ENCODE results near the gene DMRT1. TPM values are rescaled to one million over a fixed set of nuclear protein-coding genes. Genes with fewer than 3 reads are reported as not detected.

DMRT1 gene
- total and polyA plus RNA-seq, 9 donors = not detected

DNA sequence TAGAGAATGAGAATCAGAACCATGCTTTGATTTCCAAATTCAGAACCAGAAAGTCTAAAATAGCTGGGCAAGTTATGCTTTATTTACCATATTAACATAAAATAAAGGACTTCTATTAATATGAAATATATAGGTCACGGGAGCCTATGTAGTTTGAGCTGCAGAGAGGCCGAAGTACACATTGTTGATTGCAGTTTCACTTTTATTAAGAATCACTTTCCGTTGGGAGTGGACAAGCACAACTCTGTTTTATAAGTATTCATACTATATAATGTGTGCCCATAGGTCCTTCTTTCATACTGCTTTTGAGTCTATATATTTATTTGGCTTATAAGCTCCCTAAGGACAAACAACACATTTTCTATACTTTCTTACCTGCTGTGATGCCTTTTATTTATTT lies 76.2 kb downstream of the DMRT1 start:
- no peak for DNase-seq
- TF ChIP-seq, protein P1, sequence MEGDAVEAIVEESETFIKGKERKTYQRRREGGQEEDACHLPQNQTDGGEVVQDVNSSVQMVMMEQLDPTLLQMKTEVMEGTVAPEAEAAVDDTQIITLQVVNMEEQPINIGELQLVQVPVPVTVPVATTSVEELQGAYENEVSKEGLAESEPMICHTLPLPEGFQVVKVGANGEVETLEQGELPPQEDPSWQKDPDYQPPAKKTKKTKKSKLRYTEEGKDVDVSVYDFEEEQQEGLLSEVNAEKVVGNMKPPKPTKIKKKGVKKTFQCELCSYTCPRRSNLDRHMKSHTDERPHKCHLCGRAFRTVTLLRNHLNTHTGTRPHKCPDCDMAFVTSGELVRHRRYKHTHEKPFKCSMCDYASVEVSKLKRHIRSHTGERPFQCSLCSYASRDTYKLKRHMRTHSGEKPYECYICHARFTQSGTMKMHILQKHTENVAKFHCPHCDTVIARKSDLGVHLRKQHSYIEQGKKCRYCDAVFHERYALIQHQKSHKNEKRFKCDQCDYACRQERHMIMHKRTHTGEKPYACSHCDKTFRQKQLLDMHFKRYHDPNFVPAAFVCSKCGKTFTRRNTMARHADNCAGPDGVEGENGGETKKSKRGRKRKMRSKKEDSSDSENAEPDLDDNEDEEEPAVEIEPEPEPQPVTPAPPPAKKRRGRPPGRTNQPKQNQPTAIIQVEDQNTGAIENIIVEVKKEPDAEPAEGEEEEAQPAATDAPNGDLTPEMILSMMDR (IDR thresholded peaks at IDR 0.05) = no peak
- TF ChIP-seq EP300 (IDR thresholded peaks at IDR 0.05) (no peak), POLR2A (IDR thresholded peaks at IDR 0.05) (no peak)
- Histone ChIP-seq H3K27ac (no peak overlapping the region), H3K27me3 (no peaks in the 10 kb centered on the region), H3K36me3 (no peaks in the 10 kb centered on the region), H3K9me3 (no peaks in the 10 kb centered on the region), H3K4me1 (ENCODE audit: insufficient read depth) (no peaks in the 10 kb centered on the region), H3K4me3 (no peak overlapping the region)
- intact Hi-C loops (cut with DNase I) = no loop called here
- 69 to 80% (median 75%) methylated on average over 3 of the region's 3 CpGs for WGBS, 3 donors

DNA sequence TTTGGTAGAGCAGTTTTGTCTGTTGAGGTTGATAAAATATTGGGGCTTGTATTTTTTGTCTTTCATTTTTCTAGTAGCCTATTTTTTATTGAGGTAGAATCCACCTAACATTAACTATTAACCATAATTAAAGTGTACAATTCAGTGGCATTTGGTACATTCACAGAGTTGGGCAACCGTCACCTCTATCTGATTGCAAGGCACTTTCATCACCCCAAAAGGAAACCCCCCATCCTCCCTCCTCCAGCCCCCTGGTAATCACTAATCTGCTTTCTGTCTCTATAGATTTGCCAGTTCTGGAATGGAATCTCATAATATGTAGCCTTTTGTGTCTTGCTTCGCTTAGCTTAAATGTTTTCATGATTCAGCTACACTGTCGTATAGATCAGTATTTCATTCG lies 79.4 kb downstream of the DMRT1 start:
- WGBS, 3 donors = 60 to 75% (median 69%) methylated on average over 4 of the region's 4 CpGs
- H3K27ac ChIP-seq = no peak overlapping the region
- no peaks in the 10 kb centered on the region for H3K36me3 ChIP-seq
- intact Hi-C loops (cut with DNase I) = no loop called here
- no peak overlapping the region for H3K4me3 ChIP-seq
- TF ChIP-seq, protein P1 (IDR thresholded peaks at IDR 0.05) = no peak
- TF ChIP-seq POLR2A (IDR thresholded peaks at IDR 0.05) (no peak), EP300 (IDR thresholded peaks at IDR 0.05) (no peak)
- H3K4me1 ChIP-seq (ENCODE audit: insufficient read depth) = no peaks in the 10 kb centered on the region
- no peak for DNase-seq
- no peaks in the 10 kb centered on the region for H3K27me3 ChIP-seq
- no peaks in the 10 kb centered on the region for H3K9me3 ChIP-seq

DNA sequence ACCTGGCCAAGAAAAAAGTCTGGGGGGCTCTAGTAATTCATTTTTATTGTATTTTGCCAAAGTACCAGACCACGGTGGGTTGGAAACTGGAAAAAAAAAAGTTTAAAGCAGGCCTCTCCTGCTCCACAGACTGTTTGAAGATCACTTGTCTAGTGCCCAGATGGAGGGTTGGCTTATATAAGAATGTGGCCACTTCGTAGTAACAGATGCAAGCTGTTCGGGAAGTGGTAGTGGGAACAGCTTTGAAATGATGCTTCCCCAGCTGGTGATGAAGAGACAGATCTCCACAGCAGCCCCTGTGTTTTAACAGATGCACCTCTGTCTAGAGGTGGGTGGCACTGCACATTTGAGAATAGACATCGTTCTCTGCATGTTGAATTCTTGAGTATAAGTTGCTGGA lies 80.7 kb downstream of the DMRT1 start:
- H3K9me3 ChIP-seq = no peaks in the 10 kb centered on the region
- no peaks in the 10 kb centered on the region for H3K36me3 ChIP-seq
- H3K4me1 ChIP-seq (ENCODE audit: insufficient read depth) = no peaks in the 10 kb centered on the region
- WGBS, 3 donors = 79 to 87% (median 82%) methylated on average over 4 of the region's 4 CpGs
- intact Hi-C loops (cut with DNase I) = no loop called here
- TF ChIP-seq POLR2A (IDR thresholded peaks at IDR 0.05) (no peak), EP300 (IDR thresholded peaks at IDR 0.05) (no peak)
- TF ChIP-seq, protein P1 (IDR thresholded peaks at IDR 0.05) = no peak
- no peak overlapping the region for H3K4me3 ChIP-seq
- no peaks in the 10 kb centered on the region for H3K27me3 ChIP-seq
- DNase-seq = no peak
- no peak overlapping the region for H3K27ac ChIP-seq

DNA sequence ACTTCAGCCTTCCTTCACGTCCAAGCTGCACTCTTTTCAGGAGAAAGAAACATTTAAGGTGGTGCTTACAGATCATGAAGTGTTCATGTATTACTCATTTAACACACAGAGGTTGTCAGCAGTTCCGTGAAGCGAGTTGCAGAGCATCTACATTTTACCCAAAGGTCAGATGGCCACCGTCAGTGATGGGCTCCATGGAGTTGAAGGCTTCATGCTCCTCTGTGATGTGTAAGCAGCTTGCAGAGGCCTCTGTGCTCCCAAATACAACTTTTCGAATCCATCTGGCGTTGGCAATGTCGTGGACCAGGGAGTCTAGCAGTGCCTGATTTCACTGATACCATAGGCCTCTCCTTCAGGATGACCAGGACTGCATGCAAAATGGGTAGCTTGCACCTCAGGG lies 81.2 kb downstream of the DMRT1 start:
- H3K4me1 ChIP-seq (ENCODE audit: insufficient read depth) = no peaks in the 10 kb centered on the region
- no peak overlapping the region for H3K4me3 ChIP-seq
- DNase-seq = no peak
- no peaks in the 10 kb centered on the region for H3K9me3 ChIP-seq
- TF ChIP-seq, protein P1 (IDR thresholded peaks at IDR 0.05) = no peak
- TF ChIP-seq EP300 (IDR thresholded peaks at IDR 0.05) (no peak), POLR2A (IDR thresholded peaks at IDR 0.05) (no peak)
- H3K36me3 ChIP-seq = no peaks in the 10 kb centered on the region
- H3K27ac ChIP-seq = no peak overlapping the region
- intact Hi-C loops (cut with DNase I) = no loop called here
- H3K27me3 ChIP-seq = no peaks in the 10 kb centered on the region
- WGBS, 3 donors = 74 to 82% (median 77%) methylated on average over 6 to 7 of the region's 7 CpGs

DNA sequence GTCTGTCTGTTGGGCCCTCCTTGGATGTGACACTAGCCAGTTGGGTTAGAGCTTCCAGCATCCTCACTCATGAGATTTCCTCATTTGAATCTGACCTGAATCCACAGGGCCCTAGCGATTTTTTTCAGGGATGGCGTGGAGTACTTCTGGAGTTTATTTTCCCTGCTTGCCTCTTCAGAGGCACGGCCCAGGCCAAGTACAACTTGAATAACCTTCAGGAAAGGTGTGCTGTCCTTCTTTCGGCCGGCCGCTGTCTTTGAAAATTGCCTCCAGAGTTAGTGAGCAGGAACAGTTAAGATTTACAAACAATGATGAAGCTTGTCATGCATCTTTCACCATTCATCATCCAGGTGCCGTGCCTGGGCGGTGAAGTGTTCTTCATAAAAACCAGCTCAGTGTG lies 85.5 kb downstream of the DMRT1 start:
- intact Hi-C loops (cut with DNase I) = no loop called here
- WGBS, 3 donors = 86 to 93% (median 86%) methylated on average over 8 of the region's 8 CpGs

More for the DNA sequence above, 85.5 kb downstream of the DMRT1 start:
- Histone ChIP-seq H3K27ac (no peak overlapping the region), H3K4me1 (ENCODE audit: insufficient read depth) (no peaks in the 10 kb centered on the region), H3K27me3 (no peaks in the 10 kb centered on the region), H3K4me3 (no peak overlapping the region), H3K9me3 (no peaks in the 10 kb centered on the region), H3K36me3 (no peaks in the 10 kb centered on the region)
- DNase-seq = no peak
- TF ChIP-seq, protein P1 (IDR thresholded peaks at IDR 0.05) = no peak
- TF ChIP-seq POLR2A (IDR thresholded peaks at IDR 0.05) (no peak), EP300 (IDR thresholded peaks at IDR 0.05) (no peak)
